Heart left ventricle (tissue), 13 donors: ENCODE measurements around the gene PEAK1.

Experiments used
- POLR2A ChIP-seq, 2 donors: fragments of 450-650 bp; IDR thresholded peaks; one replicate each; pipeline ENCODE4 v1.6.1; 2017; ENCODE audit warnings: antibody characterized with exemption in 2 of 2, mild to moderate bottlenecking in 2 of 2, moderate library complexity in 2 of 2
- TF ChIP-seq, protein P1 (sequence below), 12 donors: fragments of 200-600 bp; sonication (generic) in 4 of 12; IDR thresholded peaks; one replicate each; pipeline versions ENCODE4 v1.5.0 to v1.8.0; 2018 to 2022; ENCODE audit warnings: antibody characterized with exemption in 12 of 12, mild to moderate bottlenecking in 5 of 12
- donor health status: ischemic (EF 13 %, LVEDD 7.1; RV severe dilation, severe dysfunction).
- donor health status: DM: no; HTN: yes; CAD: no.
- donor health status: DM: no; HTN: no; CAD: no.
- donor health status: ischemic (EF 25% LVEDD 6.9; RV normal size, moderate dysfunction).
- donor health status: ischemic (EF 25% LVEDD 5.7; RV mildly dilated, moderate dysfunction).
- donor health status: ischemic (EF 35%, LVEDD 5.7; RV mildly dilated, moderate dysfunction).
- donor health status: nonischemic (EF 11% LVEDD 7.7; RV severe dilation, severe dysfunction).
- donor health status: DM: yes; HTN: yes; CAD: no.
- donor health status: PGD.
- donor health status: ischemic (EF 29% LVEDD 5.4; RV normal size, mild dysfunction).
- donor health status: nonischemic (EF 23%, LVEDD 6.1; RV moderate dilation, normal function).

- TF ChIP-seq, protein P1, sequence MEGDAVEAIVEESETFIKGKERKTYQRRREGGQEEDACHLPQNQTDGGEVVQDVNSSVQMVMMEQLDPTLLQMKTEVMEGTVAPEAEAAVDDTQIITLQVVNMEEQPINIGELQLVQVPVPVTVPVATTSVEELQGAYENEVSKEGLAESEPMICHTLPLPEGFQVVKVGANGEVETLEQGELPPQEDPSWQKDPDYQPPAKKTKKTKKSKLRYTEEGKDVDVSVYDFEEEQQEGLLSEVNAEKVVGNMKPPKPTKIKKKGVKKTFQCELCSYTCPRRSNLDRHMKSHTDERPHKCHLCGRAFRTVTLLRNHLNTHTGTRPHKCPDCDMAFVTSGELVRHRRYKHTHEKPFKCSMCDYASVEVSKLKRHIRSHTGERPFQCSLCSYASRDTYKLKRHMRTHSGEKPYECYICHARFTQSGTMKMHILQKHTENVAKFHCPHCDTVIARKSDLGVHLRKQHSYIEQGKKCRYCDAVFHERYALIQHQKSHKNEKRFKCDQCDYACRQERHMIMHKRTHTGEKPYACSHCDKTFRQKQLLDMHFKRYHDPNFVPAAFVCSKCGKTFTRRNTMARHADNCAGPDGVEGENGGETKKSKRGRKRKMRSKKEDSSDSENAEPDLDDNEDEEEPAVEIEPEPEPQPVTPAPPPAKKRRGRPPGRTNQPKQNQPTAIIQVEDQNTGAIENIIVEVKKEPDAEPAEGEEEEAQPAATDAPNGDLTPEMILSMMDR (IDR thresholded peaks at IDR 0.05) = no peak
- no peak for TF ChIP-seq POLR2A (IDR thresholded peaks at IDR 0.05)
Measured at GRCh38 chr15:77296773-77297337, 123.0 kb downstream of the PEAK1 start.
